HepG2 (cell line): ENCODE results near the gene TMEM134. TPM values are rescaled to one million over a fixed set of nuclear protein-coding genes. Genes with fewer than 3 reads are reported as not detected.

Experiments used
- ATAC-seq: fragments of 200-7000 bp; cut with Tn5 transposase; 3 replicates; pipeline ENCODE4 v1.9.1; 2020; ENCODE audit warnings: mild to moderate bottlenecking, moderate library complexity
- BruUV-seq: library from RNA; stranded (reverse); fragments of 400-500 nt; replicated peaks from 2 replicates; lab custom pipeline; 2021; lab: Mats Ljungman, UMichigan
- CTCF ChIA-PET: fragments of 300-600 bp; formaldehyde crosslinking; extraction: SDS; loops from one replicate; lab custom pipeline; 2021; ENCODE audit warnings: low total read pairs, inconsistent platforms, low intra/inter-chr PET ratio; lab: Yijun Ruan, JAX
- POLR2A ChIA-PET: fragments of 350-600 bp; sonication (Branson Sonifier 250); formaldehyde crosslinking; loops from one replicate; lab custom pipeline; 2020; ENCODE audit warnings: antibody characterized with exemption, inconsistent platforms; lab: Yijun Ruan, JAX
- DNase-seq: peaks from one replicate; pipeline ENCODE4 v3.0.0-alpha.2; 2015; ENCODE audit warnings: low spot score
- FAIRE-seq: peaks from 3 replicates; lab custom pipeline; 2011; peaks lifted over from hg19 to GRCh38; lab: Jason Lieb, UNC
- H2AFZ ChIP-seq: one replicate; pipeline ENCODE4 v1.6.1; 2011; ENCODE audit warnings: low read length, inconsistent platforms
- H3K27ac ChIP-seq: fragments of 300-600 bp; 3 replicates; pipeline ENCODE4 v1.8.0; 2011; ENCODE audit warnings: mixed run types, mild to moderate bottlenecking, mixed read lengths, low read length, inconsistent platforms; ENCODE audit not compliant: insufficient read depth; ENCODE audit errors: extremely low read length
- H3K27me3 ChIP-seq, 2 experiments: fragments of 200-600 bp in 1 of 2; 2 replicates in 1 of 2; 3 replicates in 1 of 2; pipeline versions ENCODE4 v1.6.0 to v1.8.0; 2011; ENCODE audit warnings: low read length in 2 of 2, mild to moderate bottlenecking in 2 of 2, moderate library complexity in 2 of 2, inconsistent platforms in 1 of 2; ENCODE audit not compliant: insufficient read depth in 2 of 2, control insufficient read depth in 1 of 2
- H3K36me3 ChIP-seq, 2 experiments: fragments of 200-600 bp in 1 of 2; replicated peaks in 1 of 2; 2 replicates in 1 of 2; 3 replicates in 1 of 2; pipeline versions ENCODE4 v1.5.1 to v1.8.0; 2011; ENCODE audit warnings: low read length in 2 of 2, inconsistent platforms in 1 of 2; ENCODE audit not compliant: insufficient read depth in 2 of 2, control insufficient read depth in 1 of 2
- H3K4me1 ChIP-seq: 2 replicates; pipeline ENCODE4 v1.5.1; 2012; ENCODE audit warnings: low read length, inconsistent platforms; ENCODE audit not compliant: insufficient read depth
- H3K4me2 ChIP-seq: 2 replicates; pipeline ENCODE4 v1.6.0; 2011; ENCODE audit warnings: low read depth, low read length, inconsistent platforms
- H3K4me3 ChIP-seq, 3 experiments: fragments of 200-600 bp in 1 of 3; sonication (generic), shearing (Covaris generic) in 1 of 3; replicated peaks in 1 of 3; 2 replicates each; pipeline ENCODE4 v1.5.1; 2011 to 2016; ENCODE audit warnings: low read length in 3 of 3, inconsistent platforms in 2 of 3, low read depth in 2 of 3, mild to moderate bottlenecking in 2 of 3, control low read depth in 1 of 3, mixed read lengths in 1 of 3; ENCODE audit not compliant: insufficient read depth in 1 of 3
- H3K79me2 ChIP-seq: one replicate; pipeline ENCODE4 v1.6.1; 2011; ENCODE audit warnings: low read length, inconsistent platforms; ENCODE audit not compliant: insufficient read depth
- H3K9ac ChIP-seq: 2 replicates; pipeline ENCODE4 v1.6.0; 2011; ENCODE audit warnings: mild to moderate bottlenecking, low read depth, low read length, inconsistent platforms; ENCODE audit not compliant: insufficient read depth
- H3K9me3 ChIP-seq: 2 replicates; pipeline ENCODE4 v1.5.1; 2012; ENCODE audit warnings: mild to moderate bottlenecking, low read length
- H4K20me1 ChIP-seq: 2 replicates; pipeline ENCODE4 v1.6.0; 2011; ENCODE audit warnings: inconsistent platforms, mild to moderate bottlenecking, low read length, moderate library complexity; ENCODE audit not compliant: insufficient read depth
- FOXP1 ChIP-seq, 2 experiments: fragments of 450-650 bp in 1 of 2; IDR thresholded peaks; 2 replicates each; pipeline ENCODE4 v1.6.1; 2017 to 2018; ENCODE audit warnings: antibody characterized with exemption in 1 of 2
- HMGA1 ChIP-seq: sonication (generic); formaldehyde crosslinking; conservative IDR thresholded peaks from 2 replicates; pipeline ENCODE4 v1.4.0; 2020; ENCODE audit warnings: missing genetic modification reagents
- HNF4G ChIP-seq, 2 experiments: sonication (generic) in 1 of 2; formaldehyde crosslinking in 1 of 2; IDR thresholded peaks; 2 replicates each; pipeline versions ENCODE4 v1.4.0 to v1.6.1; 2011 to 2020; ENCODE audit warnings: borderline replicate concordance in 2 of 2, low read depth in 2 of 2, mild to moderate bottlenecking in 2 of 2, low read length in 1 of 2, missing genetic modification reagents in 1 of 2, moderate library complexity in 1 of 2
- KDM4B ChIP-seq: sonication (generic); formaldehyde crosslinking; IDR thresholded peaks from 2 replicates; pipeline ENCODE4 v1.4.0; 2020; ENCODE audit warnings: missing genetic modification reagents
- KMT2B ChIP-seq: IDR thresholded peaks from 2 replicates; pipeline ENCODE4 v1.6.1; 2016; ENCODE audit warnings: missing genetic modification reagents, missing compliant biosample characterization
- MBD4 ChIP-seq: IDR thresholded peaks from 2 replicates; pipeline ENCODE4 v1.6.1; 2012; ENCODE audit warnings: low read length, inconsistent platforms, borderline replicate concordance
- MXD3 ChIP-seq: IDR thresholded peaks from 2 replicates; pipeline ENCODE4 v1.6.1; 2016; ENCODE audit warnings: mild to moderate bottlenecking, missing biosample characterization, missing genetic modification reagents
- PCBP1 ChIP-seq: fragments of 200-400 bp; formaldehyde crosslinking; IDR thresholded peaks from 2 replicates; pipeline ENCODE4 v1.6.1; 2017; ENCODE audit warnings: mild to moderate bottlenecking, low read depth, low read length, borderline replicate concordance
- RBAK ChIP-seq: sonication (generic); formaldehyde crosslinking; IDR thresholded peaks from 2 replicates; pipeline ENCODE4 v1.5.1; 2020; ENCODE audit warnings: mild to moderate bottlenecking, missing genetic modification reagents
- SALL2 ChIP-seq: sonication (generic); formaldehyde crosslinking; IDR thresholded peaks from 2 replicates; pipeline ENCODE4 v1.8.1; 2023; ENCODE audit warnings: mild to moderate bottlenecking, missing genetic modification reagents, inconsistent platforms
- SOX6 ChIP-seq, 2 experiments: fragments of 450-650 bp in 1 of 2; sonication (generic) in 1 of 2; formaldehyde crosslinking in 1 of 2; IDR thresholded peaks; 2 replicates each; pipeline versions ENCODE4 v1.4.0 to v1.6.1; 2017 to 2020; ENCODE audit warnings: antibody characterized with exemption in 1 of 2, mild to moderate bottlenecking in 1 of 2, missing genetic modification reagents in 1 of 2
- THAP7 ChIP-seq: sonication (generic); formaldehyde crosslinking; IDR thresholded peaks from 2 replicates; pipeline ENCODE4 v1.8.1; 2023; ENCODE audit warnings: mild to moderate bottlenecking, missing genetic modification reagents
- TOPORS ChIP-seq: sonication (generic); formaldehyde crosslinking; IDR thresholded peaks from 2 replicates; pipeline ENCODE4 v1.8.0; 2023; ENCODE audit warnings: mild to moderate bottlenecking, missing genetic modification reagents
- ZFP82 ChIP-seq: sonication (generic); formaldehyde crosslinking; IDR thresholded peaks from 2 replicates; pipeline ENCODE4 v1.5.1; 2020; ENCODE audit warnings: mild to moderate bottlenecking, missing genetic modification reagents, borderline replicate concordance
- ZFY ChIP-seq: sonication (generic); formaldehyde crosslinking; IDR thresholded peaks from 2 replicates; pipeline ENCODE4 v1.4.0; 2020; ENCODE audit warnings: missing genetic modification reagents
- ZNF143 ChIP-seq: sonication (generic); formaldehyde crosslinking; IDR thresholded peaks from 2 replicates; pipeline ENCODE4 v1.4.0; 2020; ENCODE audit warnings: missing genetic modification reagents
- ZNF543 ChIP-seq: sonication (generic); formaldehyde crosslinking; IDR thresholded peaks from 2 replicates; pipeline ENCODE4 v1.4.0; 2020; ENCODE audit warnings: mild to moderate bottlenecking, missing genetic modification reagents
- ZNF569 ChIP-seq: sonication (generic); formaldehyde crosslinking; IDR thresholded peaks from 2 replicates; pipeline ENCODE4 v1.5.0; 2020; ENCODE audit warnings: mild to moderate bottlenecking, missing genetic modification reagents, moderate library complexity, borderline replicate concordance
- ZNF776 ChIP-seq: sonication (generic); formaldehyde crosslinking; IDR thresholded peaks from 2 replicates; pipeline ENCODE4 v1.4.0; 2020; ENCODE audit warnings: mild to moderate bottlenecking, missing genetic modification reagents
- WGBS: methylation state at CpG from one replicate; pipeline ENCODE4 v1.1.6; 2017; ENCODE audit warnings: low lambda C conversion rate; 5-methylcytosine and 5-hydroxymethylcytosine counted together
- in situ Hi-C: cut with HindIII; loops from 2 replicates; pipeline ENCODE4 v1.10.0; 2017; ENCODE audit warnings: low pct_unique_long_range_greater_than_20kb; ENCODE audit not compliant: extremely low pct_ligation_motif_present
- intact Hi-C: fragments of 100-400 bp; cut with micrococcal nuclease; formaldehyde crosslinking; loops from one replicate; pipeline ENCODE4 v1.10.0; 2022; ENCODE audit not compliant: unreplicated experiment
- polyA plus RNA-seq, 8 experiments: library from polyadenylated mRNA; depleted of rRNA in 3 of 8; stranded (reverse) in 7 of 8; unstranded in 1 of 8; fragments of >200 nt; fragmentation: Illumina TruSeq in 4 of 8; extraction: Trizol in 4 of 8; gene quantifications; 2 replicates each; pipeline versions ENCODE4 v1.2.1 to v1.2.3, GENCODE V29; 2011 to 2016; ENCODE audit warnings: low read depth in 4 of 8, missing spikeins in 1 of 8, mixed read lengths in 1 of 8; ENCODE audit not compliant: insufficient read depth in 1 of 8
- total RNA-seq, 5 experiments: library from RNA; depleted of rRNA; stranded (reverse); fragments of >200 nt; fragmentation: Illumina TruSeq; extraction: Trizol; gene quantifications; 2 replicates each; pipeline ENCODE4 v1.2.3, GENCODE V29; 2016; ENCODE audit warnings: low read depth in 1 of 5
- TF ChIP-seq, protein P1 (sequence below): sonication (generic); formaldehyde crosslinking; IDR thresholded peaks from 2 replicates; pipeline ENCODE4 v1.4.0; 2020; ENCODE audit warnings: missing genetic modification reagents

Gene TMEM134
- total and polyA plus RNA-seq, 2 of the 13 experiments (the other 11 are each of a cell fraction or from before 2014, with no cell fraction given) = 6.9 to 26.9 TPM

GRCh38 chr11:67507242-67507863 is 38.3 kb upstream of the TMEM134 start:
- no peaks in the 10 kb centered on the region for H4K20me1 ChIP-seq
- H3K9ac ChIP-seq = peak overlapping the region; percentile 73
- H3K79me2 ChIP-seq = peaks cover 10% of the 10 kb centered on the region
- POLR2A ChIA-PET = interaction anchor here (0.8 kb wide), 1 partner anchor 115 kb away, joined by 3 read pairs; the partner anchor contains the start of gene RAD9A
- H3K36me3 ChIP-seq = no peaks in the 10 kb centered on the region
- no peak; the same call in 1 of the 3 replicates for ATAC-seq
- no peak for DNase-seq
- peak overlapping the region; percentile 60 to 93 (median 91) for H3K4me3 ChIP-seq
- CTCF ChIA-PET = no interaction called here
- WGBS = 39% methylated on average over 10 of the region's 33 CpGs
- no peak overlapping the region for H2AFZ ChIP-seq
- peaks cover 56% of the 10 kb centered on the region for H3K4me1 ChIP-seq
- in situ Hi-C loops (loop anchor here (5.0 kb wide), 1 partner anchor 105 kb away; the partner anchor contains the start of genes PPP1CA and TBC1D10C), intact Hi-C loops (no loop called here)
- H3K27ac ChIP-seq = peak overlapping the region; percentile 73
- H3K9me3 ChIP-seq = no peaks in the 10 kb centered on the region
- BruUV-seq = TSS peak; percentile 84
- no peaks in the 10 kb centered on the region for H3K27me3 ChIP-seq
- peak overlapping the region; percentile 95 for H3K4me2 ChIP-seq
- FAIRE-seq = no peak
- TF ChIP-seq RBAK (CRISPR knock-in tag) (no peak), HMGA1 (no peak), SALL2 (CRISPR knock-in tag) (no peak), MBD4 (no peak), KMT2B (CRISPR knock-in tag) (no peak; the same call in 1 of the 2 replicates), FOXP1 (IDR thresholded peaks at IDR 0.05) (no peak), FOXP1 (CRISPR knock-in tag; IDR thresholded peaks at IDR 0.05) (no peak), PCBP1 (no peak), ZNF543 (CRISPR knock-in tag) (no peak), KDM4B (CRISPR knock-in tag) (no peak), THAP7 (CRISPR knock-in tag) (0 out of 2 replicates have a peak, but pooled peaks have one; percentile 33), ZFP82 (CRISPR knock-in tag) (no peak), ZNF569 (CRISPR knock-in tag) (no peak), MXD3 (CRISPR knock-in tag) (0 out of 2 replicates have a peak, but pooled peaks have one; percentile 9), TOPORS (CRISPR knock-in tag) (no peak), SOX6 (IDR thresholded peaks at IDR 0.05) (no peak), SOX6 (CRISPR knock-in tag; IDR thresholded peaks at IDR 0.05) (no peak), ZNF143 (no peak), HNF4G (IDR thresholded peaks at IDR 0.05; ENCODE audit: borderline replicate concordance, low read depth, low read length) (no peak), HNF4G (CRISPR knock-in tag; IDR thresholded peaks at IDR 0.05; ENCODE audit: borderline replicate concordance, low read depth) (no peak), ZNF776 (CRISPR knock-in tag) (no peak), ZFY (CRISPR knock-in tag) (no peak)
- TF ChIP-seq, protein P1, sequence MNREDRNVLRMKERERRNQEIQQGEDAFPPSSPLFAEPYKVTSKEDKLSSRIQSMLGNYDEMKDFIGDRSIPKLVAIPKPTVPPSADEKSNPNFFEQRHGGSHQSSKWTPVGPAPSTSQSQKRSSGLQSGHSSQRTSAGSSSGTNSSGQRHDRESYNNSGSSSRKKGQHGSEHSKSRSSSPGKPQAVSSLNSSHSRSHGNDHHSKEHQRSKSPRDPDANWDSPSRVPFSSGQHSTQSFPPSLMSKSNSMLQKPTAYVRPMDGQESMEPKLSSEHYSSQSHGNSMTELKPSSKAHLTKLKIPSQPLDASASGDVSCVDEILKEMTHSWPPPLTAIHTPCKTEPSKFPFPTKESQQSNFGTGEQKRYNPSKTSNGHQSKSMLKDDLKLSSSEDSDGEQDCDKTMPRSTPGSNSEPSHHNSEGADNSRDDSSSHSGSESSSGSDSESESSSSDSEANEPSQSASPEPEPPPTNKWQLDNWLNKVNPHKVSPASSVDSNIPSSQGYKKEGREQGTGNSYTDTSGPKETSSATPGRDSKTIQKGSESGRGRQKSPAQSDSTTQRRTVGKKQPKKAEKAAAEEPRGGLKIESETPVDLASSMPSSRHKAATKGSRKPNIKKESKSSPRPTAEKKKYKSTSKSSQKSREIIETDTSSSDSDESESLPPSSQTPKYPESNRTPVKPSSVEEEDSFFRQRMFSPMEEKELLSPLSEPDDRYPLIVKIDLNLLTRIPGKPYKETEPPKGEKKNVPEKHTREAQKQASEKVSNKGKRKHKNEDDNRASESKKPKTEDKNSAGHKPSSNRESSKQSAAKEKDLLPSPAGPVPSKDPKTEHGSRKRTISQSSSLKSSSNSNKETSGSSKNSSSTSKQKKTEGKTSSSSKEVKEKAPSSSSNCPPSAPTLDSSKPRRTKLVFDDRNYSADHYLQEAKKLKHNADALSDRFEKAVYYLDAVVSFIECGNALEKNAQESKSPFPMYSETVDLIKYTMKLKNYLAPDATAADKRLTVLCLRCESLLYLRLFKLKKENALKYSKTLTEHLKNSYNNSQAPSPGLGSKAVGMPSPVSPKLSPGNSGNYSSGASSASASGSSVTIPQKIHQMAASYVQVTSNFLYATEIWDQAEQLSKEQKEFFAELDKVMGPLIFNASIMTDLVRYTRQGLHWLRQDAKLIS = no peak
